HL-60/S4 treated with retinoic acid at 250 ng/mL for 4 days and 3 days (cell line): ENCODE results near the gene KRT2.

ENCODE experiments used
- in situ Hi-C: fragments of 300-500 bp; cut with MboI; formaldehyde crosslinking; loops from 2 replicates; pipeline ENCODE4 v1.7.0; 2022; ENCODE audit warnings: low sequenced_read_pairs

KRT2 gene

DNA sequence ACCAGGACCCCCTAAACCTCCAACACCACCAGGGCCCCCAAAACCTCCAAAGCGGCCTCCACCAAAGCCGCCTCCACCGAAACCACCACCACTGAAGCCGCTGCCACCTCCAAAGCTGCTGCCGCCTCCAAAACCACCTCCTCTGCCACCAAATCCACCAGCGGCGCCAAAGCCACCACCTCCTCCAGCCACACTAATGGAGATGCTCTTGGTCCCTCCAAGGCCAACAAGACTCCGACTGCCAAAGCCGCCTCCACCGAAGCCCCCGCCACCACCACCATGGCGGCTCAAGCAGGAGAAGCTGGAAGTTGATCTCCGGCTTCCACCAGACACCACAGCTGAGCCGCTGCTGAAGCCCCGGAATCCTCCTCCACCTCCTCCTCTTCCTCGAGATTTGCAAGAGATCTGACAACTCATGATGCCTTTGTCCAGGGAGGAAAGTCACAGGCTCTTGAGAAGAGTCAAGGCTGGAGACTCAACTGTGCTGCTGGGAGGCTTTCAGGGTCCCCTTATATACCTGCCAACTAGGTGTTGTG, at the start of gene KRT2:
Gene KRT2 (minus strand): TSS at position 486 of the 536 bp plus-strand sequence. CDS start 69 bp downstream, at position 417.
- in situ Hi-C loops = no loop called here

DNA sequence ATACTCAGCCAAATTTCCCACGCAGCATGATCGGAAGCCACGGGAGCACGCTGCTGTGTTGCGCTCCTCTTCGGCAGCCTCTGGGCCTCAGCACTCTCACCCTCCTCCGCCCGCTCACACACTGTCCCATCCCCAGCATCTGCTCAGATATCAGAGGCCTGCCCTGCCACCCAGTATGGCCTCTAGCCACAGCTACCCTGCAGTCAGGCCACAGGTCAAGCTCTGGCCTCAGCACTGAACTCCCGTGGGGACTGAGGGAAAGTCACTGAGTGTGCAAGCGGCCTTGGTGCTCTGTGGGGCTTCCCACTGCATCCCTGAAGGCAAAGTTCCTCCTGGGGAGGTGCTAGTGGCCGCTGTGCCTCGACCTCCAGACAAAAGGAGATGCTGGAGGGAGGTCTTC, 49.3 kb upstream of the KRT2 start:
- in situ Hi-C loops = no loop called here

GRCh38 chr12:52699960-52700359, 47.9 kb upstream of the KRT2 start:
- in situ Hi-C loops = no loop called here

- in situ Hi-C loops = no loop called here
Observed at GRCh38 chr12:52699373-52699772, 47.4 kb upstream of the KRT2 start.

DNA sequence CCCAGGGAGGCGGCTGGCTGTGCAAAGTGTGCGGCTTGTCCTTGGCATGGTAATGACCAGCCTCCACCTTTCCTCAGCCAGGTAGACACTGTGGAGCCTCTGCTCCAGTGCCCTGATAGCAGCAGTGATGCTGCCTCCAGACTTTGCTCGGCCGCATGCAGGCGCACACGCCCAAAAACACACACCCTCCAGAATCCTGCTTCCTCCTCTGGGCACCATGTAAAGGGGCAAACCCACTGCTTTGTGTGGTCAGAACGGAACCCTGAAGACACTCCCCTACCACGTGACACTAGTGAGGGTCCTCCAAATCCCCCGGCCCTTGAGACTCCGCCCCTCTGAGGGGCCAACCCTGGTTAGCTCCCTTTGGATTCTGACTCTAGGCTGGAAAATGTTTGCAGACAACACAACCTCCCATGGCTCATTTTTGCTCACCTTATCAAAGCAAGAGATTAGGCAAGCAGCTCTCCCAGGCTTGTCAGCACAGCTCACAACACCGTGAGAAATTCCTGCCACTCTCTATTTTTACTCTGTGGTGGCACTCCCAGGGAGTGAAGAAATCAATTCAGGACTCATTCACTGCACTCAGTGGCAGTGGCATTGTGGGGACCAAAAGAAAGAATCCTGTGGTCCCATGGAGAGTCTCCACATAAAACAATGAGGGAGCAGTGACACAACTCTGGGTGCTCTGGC, 46.8 kb upstream of the KRT2 start:
- in situ Hi-C loops = no loop called here

DNA sequence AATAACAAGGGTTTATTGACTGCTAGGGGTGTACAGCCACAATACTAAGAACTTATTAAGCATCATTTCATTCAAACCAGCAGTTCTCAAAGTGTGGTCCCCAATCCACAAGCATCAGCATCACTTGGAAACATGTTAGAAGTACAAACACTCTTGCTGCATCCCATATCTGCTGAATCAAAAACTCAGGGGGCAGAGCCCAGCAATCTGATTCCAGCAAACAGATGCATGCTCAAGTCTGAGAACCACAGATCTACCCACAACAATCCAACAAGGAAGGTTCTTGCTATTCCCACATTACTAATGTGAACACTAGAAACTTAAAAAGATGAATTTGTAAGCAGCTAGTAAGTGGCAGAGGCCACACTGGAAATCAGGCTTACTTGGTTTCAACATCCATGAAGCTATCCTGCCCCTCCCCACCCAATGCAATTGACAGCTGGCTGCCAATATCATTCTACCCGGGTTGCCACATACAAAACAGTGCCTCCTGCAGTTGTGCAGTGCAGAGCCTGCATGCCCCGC, 45.1 kb upstream of the KRT2 start:
- in situ Hi-C loops = no loop called here

DNA sequence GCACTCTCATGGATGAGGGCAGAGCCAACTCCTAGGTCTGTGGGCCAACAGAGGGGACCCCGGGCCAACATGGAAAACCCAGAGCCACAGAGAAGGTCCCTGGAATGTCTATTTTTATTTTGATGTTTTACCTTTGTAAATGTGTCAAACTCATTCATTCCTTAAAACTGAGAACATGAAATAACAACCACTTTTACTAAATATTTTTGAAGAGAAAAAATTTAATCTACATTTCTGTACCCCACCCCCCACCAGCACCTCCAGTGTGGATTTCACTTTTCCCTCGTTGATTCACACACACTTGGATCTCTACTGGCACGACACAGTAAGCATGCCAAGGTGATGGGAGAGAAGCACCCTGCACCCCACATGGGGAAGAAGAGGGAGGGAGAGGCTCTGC, 44.6 kb upstream of the KRT2 start:
- in situ Hi-C loops = no loop called here

DNA sequence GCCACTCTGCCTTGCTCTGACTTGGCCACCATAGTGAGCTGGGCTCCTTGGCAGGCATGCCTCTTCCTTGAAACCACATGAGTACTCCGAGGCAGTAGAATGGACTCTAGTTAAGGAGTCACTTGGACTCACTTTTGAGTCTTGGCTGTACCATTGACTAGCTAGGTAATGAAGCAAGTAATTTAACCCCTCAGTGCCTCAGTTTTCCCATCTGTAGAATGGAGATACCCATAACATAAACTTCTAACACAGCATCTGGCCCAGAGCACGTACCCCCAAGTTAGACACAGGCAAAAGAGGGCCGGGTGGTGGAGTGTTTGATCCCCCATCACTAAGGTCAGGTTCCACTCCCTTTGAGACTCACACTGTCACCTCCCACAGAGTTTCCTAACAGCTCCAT, 43.0 kb upstream of the KRT2 start:
- in situ Hi-C loops = no loop called here

DNA sequence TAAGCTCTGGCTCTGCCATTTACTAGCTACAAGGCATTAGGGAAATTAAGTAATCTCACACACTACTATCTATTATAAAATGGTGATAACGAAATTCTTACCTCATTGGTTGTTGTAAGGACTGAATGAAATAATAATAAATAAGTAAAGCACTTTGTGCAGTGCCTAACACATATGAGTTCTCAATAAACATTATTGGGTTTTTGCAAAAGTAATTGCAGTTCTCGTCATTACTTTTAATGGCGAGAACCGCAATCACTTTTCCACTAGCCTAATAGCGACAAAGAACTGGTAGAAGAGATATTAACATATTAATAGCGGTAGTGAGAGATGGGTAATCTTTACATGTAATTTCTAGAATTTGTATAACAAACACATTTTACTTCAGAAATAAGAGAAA, 42.1 kb upstream of the KRT2 start:
- in situ Hi-C loops = no loop called here

DNA sequence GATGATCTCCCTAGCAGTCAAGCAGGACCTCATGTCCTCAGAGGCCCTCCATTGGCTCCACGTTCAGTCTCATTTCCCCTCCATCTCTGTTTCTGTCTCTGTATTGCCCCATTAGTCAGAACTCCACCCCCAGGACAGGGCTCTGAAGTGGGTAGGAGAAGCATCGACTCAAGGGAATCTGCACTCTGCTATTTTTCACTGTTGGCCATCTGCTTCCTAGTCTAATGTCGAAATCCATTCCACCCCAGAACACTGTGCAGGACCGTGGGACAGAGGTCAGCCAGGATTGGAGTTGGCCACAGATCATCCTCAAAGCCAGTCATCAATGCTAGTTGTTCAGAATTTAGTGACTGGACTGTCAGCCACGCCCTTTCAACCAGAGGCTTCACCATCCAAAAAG, 41.2 kb upstream of the KRT2 start:
- in situ Hi-C loops = no loop called here

DNA sequence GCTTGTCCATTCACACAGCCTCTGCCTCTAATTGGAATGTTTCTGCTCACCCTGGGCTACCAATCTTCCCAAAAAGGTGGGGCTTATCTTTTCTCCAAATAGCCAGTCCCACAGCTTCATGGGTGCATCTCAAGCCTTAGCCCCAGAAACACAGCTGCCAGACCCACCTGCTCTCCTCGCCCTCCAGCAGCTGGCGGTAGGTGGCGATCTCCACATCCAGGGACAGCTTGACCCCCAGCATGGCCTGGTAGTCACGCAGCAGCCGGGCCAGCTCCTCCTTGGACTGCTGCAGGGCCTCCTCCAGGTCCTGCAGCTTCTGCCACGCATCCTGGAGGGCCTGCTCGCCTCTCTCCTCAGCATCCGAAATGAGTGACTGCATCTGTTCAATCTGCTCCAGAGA, 40.2 kb upstream of the KRT2 start:
- in situ Hi-C loops = no loop called here

DNA sequence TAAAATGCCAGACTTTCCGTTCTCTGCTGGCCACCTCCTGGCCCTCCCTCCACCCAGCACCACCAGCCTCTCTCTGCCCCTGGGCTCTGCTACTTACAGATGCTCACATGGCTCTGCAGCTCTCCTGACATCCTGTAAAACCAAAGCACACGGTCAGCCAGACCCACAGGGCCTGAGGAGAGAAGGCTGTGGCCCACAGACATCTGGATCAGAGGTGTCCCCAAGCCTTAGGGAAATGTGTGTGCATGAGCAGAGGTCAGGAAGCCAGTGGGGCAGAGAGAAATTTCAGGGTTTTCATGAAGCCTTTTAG, 39.8 kb upstream of the KRT2 start:
- in situ Hi-C loops = no loop called here

DNA sequence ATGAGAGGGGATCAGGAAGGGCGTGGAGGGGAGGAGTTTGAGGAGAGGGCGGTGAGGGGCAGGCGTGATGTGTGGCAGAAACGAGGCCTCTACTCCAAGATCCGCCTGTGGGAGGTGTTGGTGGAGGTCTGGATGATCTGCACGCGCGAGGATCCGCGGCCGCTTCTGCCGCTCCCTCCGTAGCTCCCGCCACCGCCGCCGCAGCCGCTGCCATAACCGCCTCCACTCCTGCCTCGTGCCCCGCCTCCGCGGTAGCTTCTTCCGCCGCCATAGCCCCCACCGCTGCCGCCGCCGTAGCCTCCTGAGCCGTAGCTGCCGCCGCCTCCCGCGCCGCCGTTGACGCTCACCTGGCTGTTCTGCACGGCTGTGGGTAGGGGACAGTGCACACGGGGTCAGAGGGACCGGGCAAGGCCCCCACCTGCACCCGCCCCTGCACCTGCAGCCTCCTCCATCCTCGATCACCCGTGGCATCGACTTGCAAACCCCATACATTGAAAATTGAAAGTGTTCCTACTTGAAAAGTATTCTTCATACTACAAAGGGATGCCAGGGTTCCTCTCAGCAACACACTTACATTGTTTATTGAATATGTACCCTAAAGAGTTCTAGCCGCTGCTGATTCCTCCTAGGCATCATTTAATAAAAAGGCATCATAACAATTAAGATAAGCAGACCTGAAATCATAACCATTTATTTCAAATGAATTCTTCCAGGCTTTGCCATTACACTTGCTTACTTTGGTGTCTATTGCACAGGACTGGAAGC, 39.2 kb upstream of the KRT2 start:
- in situ Hi-C loops = no loop called here

- in situ Hi-C loops = no loop called here
Observed at GRCh38 chr12:52690351-52691075, 38.5 kb upstream of the KRT2 start.

DNA sequence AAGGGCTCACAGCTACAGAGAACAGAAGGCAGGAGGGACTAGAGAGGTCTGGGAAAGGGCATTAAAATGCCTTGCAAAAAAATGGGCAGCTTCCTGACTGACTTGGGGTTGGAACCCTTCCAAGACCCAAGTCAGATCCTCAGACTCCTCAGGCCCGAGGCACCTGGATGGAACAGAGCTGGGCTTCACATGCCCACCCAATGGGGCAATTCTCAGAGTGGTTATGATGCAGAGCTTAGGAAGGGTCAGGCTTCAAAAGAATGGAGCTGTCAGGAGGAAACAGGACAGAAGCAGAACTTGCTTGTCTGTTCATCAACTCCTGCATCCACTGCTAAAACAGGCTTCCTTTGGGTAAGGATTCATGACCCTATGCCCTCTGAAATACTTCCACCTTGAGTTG, 37.9 kb upstream of the KRT2 start:
- in situ Hi-C loops = no loop called here

DNA sequence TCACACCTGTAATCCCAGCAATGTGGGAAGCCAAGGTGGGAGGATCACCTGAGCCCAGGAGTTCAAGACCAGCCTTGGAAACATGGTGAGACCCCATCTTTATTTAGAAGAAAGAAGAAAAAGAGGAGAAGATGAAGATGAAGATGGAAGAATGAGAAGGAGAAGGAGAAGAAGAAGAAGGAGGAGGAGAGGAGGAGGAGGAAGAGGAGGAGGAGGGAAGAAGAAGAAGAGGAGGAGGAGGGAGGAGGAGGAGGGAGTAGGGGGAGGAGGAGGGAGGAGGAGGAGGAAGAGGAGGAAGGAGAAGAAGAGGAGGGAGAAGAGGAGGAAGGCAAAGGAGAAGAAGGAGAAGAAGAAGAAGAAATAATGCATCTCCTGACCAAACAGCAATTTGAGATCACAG, 37.2 kb upstream of the KRT2 start:
- in situ Hi-C loops = no loop called here

- in situ Hi-C loops = no loop called here
Observed at GRCh38 chr12:52688481-52688880, 36.5 kb upstream of the KRT2 start.

- in situ Hi-C loops = no loop called here
Observed at GRCh38 chr12:52687497-52688385, 35.7 kb upstream of the KRT2 start.

DNA sequence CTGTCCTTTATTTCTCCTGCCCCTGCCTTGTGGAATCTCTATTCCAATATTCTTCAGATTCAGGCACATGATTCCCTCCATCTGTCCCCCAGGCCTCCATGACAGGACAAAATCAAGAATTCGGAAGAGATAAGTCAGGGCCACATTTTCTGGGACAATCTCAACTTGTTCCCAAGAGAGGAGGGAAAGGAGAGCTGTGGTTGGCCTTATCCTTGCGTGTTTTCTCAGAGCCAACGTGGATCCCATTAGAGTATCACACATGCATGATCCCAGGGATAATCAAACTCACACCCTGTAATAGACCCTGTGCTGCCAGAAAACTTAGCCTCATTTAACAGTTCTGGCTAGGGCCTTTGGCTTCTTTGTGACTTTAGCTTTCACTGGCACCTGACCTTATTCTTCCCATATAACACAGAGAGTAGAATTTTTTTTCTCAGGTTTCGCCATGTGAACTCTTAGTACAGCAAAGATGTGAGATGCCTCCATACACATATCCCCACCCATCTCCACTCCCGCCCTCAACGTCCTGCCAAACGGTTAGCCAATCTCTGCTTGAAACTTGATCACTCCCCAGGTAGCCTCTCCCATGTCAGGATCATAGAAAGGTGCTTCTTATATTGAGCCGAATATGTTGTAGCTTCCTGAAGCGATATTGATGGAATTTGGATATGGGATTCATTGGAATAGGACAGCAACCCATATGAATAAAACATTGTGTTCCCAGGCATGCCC, 34.9 kb upstream of the KRT2 start:
- in situ Hi-C loops = no loop called here

GRCh38 chr12:52686063-52686462, 34.1 kb upstream of the KRT2 start:
- in situ Hi-C loops = no loop called here
